ENCODE measurements around the gene FZD4. TPM values are rescaled to one million over a fixed set of nuclear protein-coding genes. Genes with fewer than 3 reads are reported as not detected.

The FZD4 gene
- total RNA-seq, 1 donor from 2014 or later: 4.7 TPM

GRCh38 chr11:86940122-86940777 lies 14.9 kb downstream of the FZD4 start:
- H3K9me3 Mint-ChIP-seq (ENCODE audit: unreplicated experiment): no peaks in the 10 kb centered on the region
- TF ChIP-seq EZH2 (IDR thresholded peaks at IDR 0.05; ENCODE audit: insufficient read depth, low read length) (no peak), CTCF (IDR thresholded peaks at IDR 0.05; ENCODE audit: insufficient read depth, low read depth, low read length) (no peak)
- H3K36me3 Mint-ChIP-seq (ENCODE audit: low read depth, unreplicated experiment): peaks cover 4% of the 10 kb centered on the region
- peak overlapping the region; percentile 55 for H3K27ac Mint-ChIP-seq (ENCODE audit: unreplicated experiment)
- H3K4me1 Mint-ChIP-seq (ENCODE audit: low read depth, unreplicated experiment): peaks cover 15% of the 10 kb centered on the region
- no peak overlapping the region for H3K4me3 Mint-ChIP-seq (ENCODE audit: unreplicated experiment)
- no peaks in the 10 kb centered on the region for H4K20me1 ChIP-seq (ENCODE audit: insufficient read depth, low read length)
- H3K79me2 ChIP-seq (ENCODE audit: insufficient read depth, low read length): no peaks in the 10 kb centered on the region
- no peaks in the 10 kb centered on the region for H3K9me3 ChIP-seq (ENCODE audit: insufficient read depth, low read depth, low read length)
- H2AFZ ChIP-seq (ENCODE audit: low read depth, low read length): peak overlapping the region; percentile 66
- H3K4me1 ChIP-seq (ENCODE audit: insufficient read depth, low read length): peaks cover 10% of the 10 kb centered on the region
- no peaks in the 10 kb centered on the region for H3K27me3 ChIP-seq (ENCODE audit: insufficient read depth, low read length)
- DNase-seq (ENCODE audit: low read depth) (peak; percentile 85), FAIRE-seq (no peak)
- H3K27me3 Mint-ChIP-seq (ENCODE audit: low read depth, unreplicated experiment): no peaks in the 10 kb centered on the region
- peak overlapping the region; percentile 61 for H3K4me2 ChIP-seq (ENCODE audit: low read length)
- H3K27ac ChIP-seq (ENCODE audit: low read depth, low read length): no peak overlapping the region
- no peaks in the 10 kb centered on the region for H3K36me3 ChIP-seq (ENCODE audit: insufficient read depth, low read length)
- no peak overlapping the region for H3K4me3 ChIP-seq (ENCODE audit: insufficient read depth, low read depth, low read length)
- H3K9ac ChIP-seq (ENCODE audit: low read length): peak overlapping the region; percentile 5

GRCh38 chr11:86938900-86939880 lies 16.0 kb downstream of the FZD4 start:
- no peak overlapping the region for H3K4me2 ChIP-seq (ENCODE audit: low read length)
- Mint-ChIP-seq H3K4me1 (ENCODE audit: low read depth, unreplicated experiment) (peaks cover 19% of the 10 kb centered on the region), H3K27me3 (ENCODE audit: low read depth, unreplicated experiment) (no peaks in the 10 kb centered on the region), H3K27ac (ENCODE audit: unreplicated experiment) (no peak overlapping the region), H3K9me3 (ENCODE audit: unreplicated experiment) (no peaks in the 10 kb centered on the region), H3K4me3 (ENCODE audit: unreplicated experiment) (no peak overlapping the region), H3K36me3 (ENCODE audit: low read depth, unreplicated experiment) (peaks cover 4% of the 10 kb centered on the region)
- DNase-seq (ENCODE audit: low read depth): no peak
- H3K4me3 ChIP-seq (ENCODE audit: insufficient read depth, low read depth, low read length): no peak overlapping the region
- no peak overlapping the region for H2AFZ ChIP-seq (ENCODE audit: low read depth, low read length)
- H3K9me3 ChIP-seq (ENCODE audit: insufficient read depth, low read depth, low read length): no peaks in the 10 kb centered on the region
- no peaks in the 10 kb centered on the region for H3K27me3 ChIP-seq (ENCODE audit: insufficient read depth, low read length)
- H4K20me1 ChIP-seq (ENCODE audit: insufficient read depth, low read length): no peaks in the 10 kb centered on the region
- H3K79me2 ChIP-seq (ENCODE audit: insufficient read depth, low read length): no peaks in the 10 kb centered on the region
- peak overlapping the region; percentile 43 for H3K9ac ChIP-seq (ENCODE audit: low read length)
- H3K36me3 ChIP-seq (ENCODE audit: insufficient read depth, low read length): no peaks in the 10 kb centered on the region
- TF ChIP-seq EZH2 (IDR thresholded peaks at IDR 0.05; ENCODE audit: insufficient read depth, low read length) (no peak), CTCF (IDR thresholded peaks at IDR 0.05; ENCODE audit: insufficient read depth, low read depth, low read length) (peak; percentile 80)
- FAIRE-seq: no peak
- peaks cover 11% of the 10 kb centered on the region for H3K4me1 ChIP-seq (ENCODE audit: insufficient read depth, low read length)
- H3K27ac ChIP-seq (ENCODE audit: low read depth, low read length): no peak overlapping the region
